Keratinocyte (primary cell): ENCODE data around the gene PDK2.

Source experiments
- CTCF ChIP-seq, 3 experiments: IDR thresholded peaks in 1 of 3; conservative IDR thresholded peaks in 1 of 3; optimal IDR thresholded peaks in 1 of 3; 2 replicates in 2 of 3; 3 replicates in 1 of 3; pipeline versions ENCODE3 to v1.5.1; 2011; ENCODE audit warnings: low read length in 3 of 3, mild to moderate bottlenecking in 3 of 3, moderate library complexity in 2 of 3, control low read depth in 1 of 3, inconsistent platforms in 1 of 3; ENCODE audit not compliant: insufficient read depth in 2 of 3; ENCODE audit errors: extremely low read depth in 1 of 3
- EZH2 ChIP-seq: IDR thresholded peaks from one replicate; pipeline ENCODE4 v1.6.1; 2012; ENCODE audit warnings: inconsistent platforms, mild to moderate bottlenecking, low read length, moderate library complexity

- TF ChIP-seq CTCF (optimal IDR thresholded peaks at IDR 0.05 in 1 of 3, IDR thresholded peaks at IDR 0.05 in 1 of 3, conservative IDR thresholded peaks at IDR 0.05 in 1 of 3; ENCODE audit: extremely low read depth in 1 of 3, insufficient read depth in 2 of 3, low read length in 3 of 3), result no peak
- TF ChIP-seq EZH2, result no peak
Measured at GRCh38 chr17:50078430-50078829, 16.7 kb upstream of the PDK2 start.
